Iris pigment epithelial cell (primary cell): Measurements from ENCODE around the gene ATP2B2.

ENCODE experiments used
- DNase-seq: peaks from one replicate; pipeline ENCODE4 v3.0.0-alpha.2; 2011; ENCODE audit warnings: low read depth

ATP2B2 gene

DNA sequence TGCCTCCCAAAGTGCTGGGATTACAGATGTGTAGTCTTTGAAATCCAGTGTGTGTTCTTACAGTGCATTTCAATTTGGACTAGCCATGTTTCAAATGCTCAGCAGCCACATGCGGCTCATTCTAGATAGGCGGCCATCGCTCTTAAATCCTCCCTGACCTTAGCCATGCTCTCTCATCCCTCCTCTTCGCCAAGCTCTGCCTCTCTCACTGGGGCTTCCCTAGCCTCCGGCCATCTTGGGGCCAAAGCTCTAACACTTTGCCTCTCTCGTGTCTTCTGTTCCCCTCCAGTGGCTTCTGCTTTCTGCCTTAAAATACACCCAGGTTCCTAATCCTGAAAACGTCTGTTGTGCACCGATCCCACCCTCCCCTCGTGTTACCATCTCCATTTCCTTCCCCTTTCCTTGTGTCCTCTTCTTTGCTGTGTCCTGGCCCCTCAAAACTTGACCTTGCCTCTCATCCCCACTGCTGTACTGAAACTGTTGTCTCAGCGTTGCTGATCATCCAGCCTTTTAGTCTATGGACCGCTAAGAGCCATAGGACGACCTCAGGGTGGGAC is 211.3 kb downstream of the ATP2B2 start:
- DNase-seq: no peak

- DNase-seq: no peak
Observed at GRCh38 chr3:10292505-10293419, 212.6 kb downstream of the ATP2B2 start, which contains the start of gene GHRL. Gene GHRL, minus strand, starts transcription at chr3:10292947. Its CDS starts 2,767 bp downstream, at chr3:10290180.

DNA sequence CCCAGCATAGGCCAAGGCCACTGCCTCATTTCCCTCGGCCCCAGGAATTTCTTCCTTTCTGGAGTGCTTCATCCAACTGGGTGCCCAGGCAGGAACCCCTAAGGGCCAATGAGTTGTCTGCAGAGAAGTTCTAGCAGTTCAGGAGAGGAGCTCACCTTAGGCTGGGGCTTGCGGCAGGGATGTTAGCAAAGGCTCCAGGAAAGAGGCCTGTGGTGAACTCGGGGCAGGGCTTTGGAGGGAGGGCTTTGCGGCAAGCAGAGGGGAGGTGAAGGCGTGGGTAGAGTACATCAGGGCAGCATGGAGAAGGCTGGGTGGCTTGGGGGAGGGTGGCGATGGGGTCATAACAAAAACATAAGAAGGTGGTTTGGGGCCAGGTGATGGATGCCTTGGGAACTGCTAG is 213.7 kb downstream of the ATP2B2 start:
- no peak for DNase-seq

DNA sequence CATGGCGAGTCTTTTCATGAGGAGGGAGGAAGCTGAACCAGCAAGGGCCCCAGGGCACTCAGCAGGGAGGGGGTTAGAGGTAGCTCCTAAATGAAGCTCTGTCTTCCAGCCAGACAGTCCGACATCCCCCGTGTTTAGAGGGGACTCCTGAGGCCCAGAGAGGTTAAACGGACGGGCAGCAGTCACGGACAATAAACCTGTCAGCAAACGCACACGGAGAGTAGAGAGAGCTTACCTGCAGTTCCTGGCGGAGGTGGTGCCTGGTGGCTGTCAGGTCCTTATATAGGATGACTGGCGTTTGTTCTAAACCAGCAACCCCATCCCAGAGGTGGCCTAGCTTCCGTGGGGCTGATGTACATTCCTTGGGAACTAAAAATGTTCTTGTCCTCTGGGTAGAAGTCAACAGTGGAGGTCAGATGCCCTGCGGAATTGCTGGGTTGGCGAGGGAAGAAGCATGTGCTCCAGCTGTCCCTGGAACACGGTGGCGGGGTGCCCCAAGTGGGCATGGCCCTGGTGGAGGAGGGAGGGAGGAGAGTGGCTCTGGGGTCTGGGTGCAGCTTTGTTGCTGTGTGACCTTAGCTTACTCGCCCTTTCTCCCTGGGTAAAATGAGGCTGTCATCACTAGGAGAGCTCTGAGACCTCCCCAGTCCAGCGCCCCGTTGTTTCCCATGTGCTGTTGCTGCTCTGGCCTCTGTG is 214.8 kb downstream of the ATP2B2 start:
- no peak for DNase-seq

GRCh38 chr3:10289787-10290355 is 215.5 kb downstream of the ATP2B2 start:
- DNase-seq: no peak

DNA sequence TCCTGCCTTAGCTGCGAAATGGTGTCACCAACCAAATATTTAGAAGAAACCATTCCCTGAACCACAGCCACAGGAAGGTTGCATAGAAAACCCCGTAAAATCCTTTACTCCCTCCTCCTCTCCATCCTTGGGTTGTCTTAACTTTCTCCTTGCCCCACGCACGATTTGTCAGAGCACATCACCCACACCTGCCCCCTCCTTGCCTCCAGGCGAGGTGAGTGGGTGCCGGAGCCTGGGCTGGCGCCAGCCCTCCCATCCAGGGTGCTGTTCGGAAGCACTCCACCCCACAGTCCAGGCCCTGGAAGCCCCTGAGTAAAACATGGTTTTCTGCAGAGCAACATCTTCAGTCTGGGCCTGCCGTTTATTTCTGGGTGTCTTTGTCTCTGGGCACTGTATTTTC is 216.3 kb downstream of the ATP2B2 start:
- no peak for DNase-seq

GRCh38 chr3:10288575-10288960 is 216.8 kb downstream of the ATP2B2 start:
- no peak for DNase-seq

GRCh38 chr3:10287936-10288574 is 217.3 kb downstream of the ATP2B2 start:
- no peak for DNase-seq

DNA sequence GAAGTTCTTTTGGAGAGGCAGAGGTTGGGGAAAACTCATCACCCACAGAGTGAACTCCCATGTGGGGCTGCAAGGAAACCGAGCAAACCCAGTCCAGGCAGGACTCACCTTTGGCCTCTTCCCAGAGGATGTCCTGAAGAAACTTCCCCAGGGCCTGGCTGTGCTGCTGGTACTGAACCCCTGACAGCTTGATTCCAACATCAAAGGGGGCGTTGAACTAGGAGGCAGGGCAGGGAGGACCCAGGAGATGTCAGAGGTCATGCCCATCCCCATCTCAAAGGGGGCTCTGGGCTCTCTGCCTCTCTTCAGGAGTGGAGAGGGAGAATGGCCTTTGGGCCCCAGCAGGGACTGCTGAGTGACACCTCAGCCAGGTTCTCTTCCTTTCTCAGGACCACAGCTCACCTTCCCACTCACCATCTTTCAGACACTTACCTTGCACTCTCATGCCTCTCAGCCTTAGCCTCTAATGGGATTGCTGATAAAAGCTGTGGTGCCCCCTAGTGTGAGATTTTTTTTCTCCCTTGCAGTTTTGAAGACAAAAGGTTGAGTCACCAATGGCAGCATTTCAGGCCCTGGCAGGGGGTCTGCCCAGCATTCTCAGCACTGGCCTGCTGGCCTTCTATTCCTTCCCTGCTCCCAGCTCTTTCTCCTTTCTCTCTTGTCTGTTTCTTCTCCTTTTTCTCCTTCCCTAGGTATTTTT is 218.6 kb downstream of the ATP2B2 start:
- peak; percentile 76 for DNase-seq

GRCh38 chr3:10286133-10286524 is 219.3 kb downstream of the ATP2B2 start:
- no peak for DNase-seq

DNA sequence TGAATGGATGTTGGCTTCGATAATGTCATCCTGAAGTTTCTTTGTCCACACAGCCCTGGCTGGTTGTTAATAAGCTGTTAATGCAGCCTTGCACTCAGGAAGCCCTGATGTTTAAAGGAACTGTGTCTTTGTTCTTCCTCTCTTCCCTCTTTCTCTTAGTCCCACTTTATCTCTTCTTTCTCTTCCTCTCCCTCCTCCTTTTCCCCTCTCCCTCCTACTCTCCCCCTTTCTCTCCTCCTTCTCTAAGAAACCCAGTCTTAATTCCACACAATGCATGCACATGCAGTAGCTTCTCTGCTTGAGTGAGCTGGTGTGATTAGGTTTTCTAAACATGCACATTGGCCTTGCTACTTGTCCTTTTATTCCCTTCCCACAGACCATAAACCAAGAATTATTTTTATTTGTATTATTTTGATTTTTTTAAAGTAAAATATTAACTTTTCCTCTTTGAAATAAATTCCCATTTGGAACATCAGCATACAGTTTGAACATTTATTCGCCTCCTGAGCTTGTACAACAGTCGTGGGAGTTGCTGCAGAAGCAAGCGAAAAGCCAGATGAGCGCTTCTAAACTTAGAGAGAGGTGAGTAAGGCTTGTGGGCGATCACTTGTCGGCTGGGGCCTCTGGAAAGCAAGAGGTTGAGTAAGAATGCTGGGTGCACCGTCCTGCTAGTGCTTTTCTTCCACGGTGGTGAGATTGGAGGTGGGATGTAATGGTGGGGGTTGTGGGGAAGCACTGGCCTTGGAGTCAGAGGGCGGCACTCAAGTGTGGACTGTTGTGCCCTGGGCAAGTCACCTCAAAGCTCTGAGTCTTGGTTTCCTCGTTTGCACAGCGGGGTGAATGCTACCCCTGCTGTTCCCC is 219.9 kb downstream of the ATP2B2 start:
- DNase-seq: no peak

DNA sequence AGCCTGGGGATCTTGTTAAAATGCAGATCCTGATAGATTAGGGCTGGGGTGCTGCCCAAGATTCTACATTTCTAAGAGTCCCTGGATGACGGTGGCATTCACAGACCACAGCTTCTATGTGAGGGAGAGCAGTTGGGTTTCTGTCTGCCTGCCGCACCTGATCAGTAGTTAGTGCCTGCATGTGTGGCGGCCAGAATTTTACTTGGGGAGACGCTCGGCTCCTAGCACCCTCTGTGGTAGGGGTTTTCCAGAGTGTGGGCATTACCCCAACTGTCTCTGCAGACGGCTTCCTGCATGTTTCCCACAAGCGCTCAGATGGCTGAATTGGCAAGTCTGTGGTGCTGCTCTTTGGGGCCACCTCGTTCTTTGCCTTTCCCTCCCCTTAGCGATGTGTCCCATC is 220.9 kb downstream of the ATP2B2 start:
- DNase-seq: no peak

GRCh38 chr3:10283638-10284037 is 221.7 kb downstream of the ATP2B2 start:
- no peak for DNase-seq

GRCh38 chr3:10281951-10282350 is 223.4 kb downstream of the ATP2B2 start:
- no peak for DNase-seq

- no peak for DNase-seq
Observed at GRCh38 chr3:10280571-10280970, 224.8 kb downstream of the ATP2B2 start.

DNA sequence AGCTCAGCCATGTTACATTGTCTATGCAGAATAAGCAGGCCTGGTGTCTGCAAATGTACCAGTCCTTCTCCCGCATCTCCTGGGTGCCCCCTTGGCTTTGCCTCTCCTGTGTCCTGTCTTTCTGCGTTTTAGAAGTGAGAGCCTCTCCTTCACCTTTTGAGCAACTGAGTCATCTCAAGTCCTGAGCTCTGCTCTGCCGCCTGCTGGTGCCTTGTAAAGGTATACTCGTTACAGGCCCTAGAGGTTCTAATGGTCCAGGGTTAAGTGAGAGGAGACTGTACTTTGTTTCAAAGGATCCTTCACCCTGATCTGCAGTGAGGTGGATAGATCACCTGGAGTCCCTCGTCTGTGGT is 225.2 kb downstream of the ATP2B2 start:
- no peak for DNase-seq

DNA sequence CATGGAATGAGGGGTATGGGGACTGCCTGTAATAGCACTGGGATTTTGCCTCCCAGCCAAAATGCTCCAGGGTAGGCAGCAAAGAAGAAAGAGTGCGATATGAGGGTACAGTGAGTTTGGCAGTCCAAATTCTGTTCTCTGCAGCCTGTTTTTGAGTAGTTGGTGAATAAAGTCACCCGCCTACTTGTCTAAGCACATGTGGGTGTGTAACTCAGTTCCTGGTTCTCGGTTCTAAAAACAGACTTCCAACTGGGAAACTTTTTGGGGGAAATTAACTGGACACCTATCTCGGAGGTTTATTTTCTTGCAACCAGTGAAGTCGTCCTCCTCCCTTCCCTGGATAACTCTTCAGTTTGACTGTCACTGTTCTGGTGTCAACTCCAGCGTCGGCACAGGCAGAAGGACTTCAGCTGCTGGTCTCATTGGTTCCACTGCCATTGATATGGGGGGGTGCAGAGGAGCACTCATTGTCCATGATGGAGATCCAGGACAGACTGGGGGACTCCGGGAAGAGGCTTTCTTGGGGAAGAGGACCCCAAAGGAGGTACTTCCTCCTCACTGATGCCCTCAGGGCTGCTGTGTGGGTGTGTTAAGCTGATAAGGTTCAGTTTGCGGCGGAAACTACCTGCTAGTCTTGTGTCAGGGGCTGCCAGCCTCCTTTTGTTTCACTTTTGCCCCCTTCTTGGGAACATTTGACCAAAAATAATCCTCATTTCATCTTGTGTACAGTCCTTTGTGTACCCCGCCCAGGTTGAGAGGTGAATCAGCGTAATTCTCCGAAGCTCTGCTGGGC is 225.8 kb downstream of the ATP2B2 start:
- no peak for DNase-seq

DNA sequence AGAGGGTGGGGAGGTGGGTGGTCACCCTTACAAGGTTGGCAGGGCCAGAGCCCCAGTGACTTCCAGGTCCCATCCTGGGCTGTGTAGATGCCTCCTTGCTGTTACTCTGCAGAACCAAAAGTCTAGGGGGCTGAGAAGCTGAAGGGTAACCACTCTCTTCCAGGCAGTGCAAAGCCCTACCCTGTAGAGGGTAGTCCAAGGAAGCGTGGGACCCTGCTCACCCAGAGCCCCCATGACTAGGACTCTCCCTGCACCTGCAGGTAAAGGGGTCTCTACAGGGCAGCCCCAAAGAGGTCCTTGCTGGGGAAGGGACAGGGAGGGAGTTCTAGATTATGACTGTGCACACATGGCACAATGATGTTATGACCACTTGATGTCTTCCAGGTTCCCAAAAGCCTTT is 226.9 kb downstream of the ATP2B2 start:
- DNase-seq: no peak

DNA sequence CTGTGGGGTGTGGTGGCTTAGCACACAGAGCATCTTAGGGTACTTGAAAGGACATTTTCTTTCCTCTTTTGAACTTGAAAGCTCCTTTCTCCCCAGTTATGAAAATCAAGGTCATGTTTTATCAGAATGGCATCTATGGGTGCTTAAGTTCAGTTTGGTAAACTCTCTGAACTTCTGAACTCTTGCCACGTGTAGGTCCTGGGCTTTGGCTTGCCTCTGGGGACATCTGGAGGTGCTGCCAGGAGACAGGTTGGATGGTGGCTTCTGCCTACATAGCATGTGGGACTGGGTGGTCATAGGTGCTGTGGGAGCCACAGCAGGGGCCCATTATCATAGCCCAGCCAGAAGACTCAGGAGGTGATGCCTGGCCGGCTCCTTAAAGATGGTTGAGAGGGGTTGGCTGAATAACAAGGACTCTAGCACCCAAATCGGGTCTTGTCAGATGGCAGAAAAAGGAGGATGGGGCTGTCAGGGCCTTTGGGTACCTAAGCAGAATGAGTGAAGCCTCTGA is 228.2 kb downstream of the ATP2B2 start:
- DNase-seq: no peak

GRCh38 chr3:10274601-10275000 is 230.8 kb downstream of the ATP2B2 start:
- no peak for DNase-seq
